HL-60 (cell line): ENCODE data around the gene MED13L.

Source experiments
- DNase-seq, 2 experiments: peaks; one replicate each; pipeline ENCODE4 v3.0.0-alpha.2; 2010 to 2020; ENCODE audit warnings: low read depth in 1 of 2, low spot score in 1 of 2
- H3K27ac ChIP-seq: fragments of 250-450 bp; sonication (Bioruptor Pico); replicated peaks from 2 replicates; pipeline ENCODE4 v1.5.1; 2020; ENCODE audit warnings: mild to moderate bottlenecking, moderate library complexity
- H3K27me3 ChIP-seq: fragments of 250-450 bp; sonication (Bioruptor Pico); 2 replicates; pipeline ENCODE4 v1.5.1; 2021; ENCODE audit warnings: mild to moderate bottlenecking, moderate library complexity; ENCODE audit not compliant: insufficient read depth, poor library complexity, severe bottlenecking
- H3K4me3 ChIP-seq: replicated peaks from 2 replicates; pipeline ENCODE4 v1.5.1; 2011; ENCODE audit warnings: mild to moderate bottlenecking, control low read depth, low read length; ENCODE audit not compliant: insufficient read depth
- CTCF ChIP-seq: IDR thresholded peaks from one replicate; pipeline ENCODE4 v1.5.1; 2011; ENCODE audit warnings: low read length, control low read depth, inconsistent platforms; ENCODE audit not compliant: insufficient read depth
- GABPA ChIP-seq: IDR thresholded peaks from 2 replicates; pipeline ENCODE4 v1.6.1; 2012; ENCODE audit warnings: low read depth
- POLR2AphosphoS5 ChIP-seq: IDR thresholded peaks from 2 replicates; pipeline ENCODE4 v1.6.1; 2012; ENCODE audit warnings: low read depth
- REST ChIP-seq: IDR thresholded peaks from 2 replicates; pipeline ENCODE4 v1.6.1; 2012; ENCODE audit warnings: low read depth; ENCODE audit not compliant: insufficient replicate concordance
- SPI1 ChIP-seq: IDR thresholded peaks from 2 replicates; pipeline ENCODE4 v1.6.1; 2012; ENCODE audit warnings: low read depth, mild to moderate bottlenecking, borderline replicate concordance

MED13L gene

GRCh38 chr12:116264525-116265070 is 12.9 kb downstream of the MED13L start:
- Histone ChIP-seq H3K4me3 (no peak overlapping the region), H3K27ac (no peak overlapping the region), H3K27me3 (no peaks in the 10 kb centered on the region)
- TF ChIP-seq POLR2AphosphoS5: no peak
- TF ChIP-seq CTCF: no peak
- TF ChIP-seq REST: no peak
- no peak for TF ChIP-seq SPI1
- TF ChIP-seq GABPA: no peak
- DNase-seq: no peak

GRCh38 chr12:116263844-116264243 is 13.6 kb downstream of the MED13L start:
- DNase-seq: no peak
- Histone ChIP-seq H3K27me3 (no peaks in the 10 kb centered on the region), H3K4me3 (no peak overlapping the region), H3K27ac (no peak overlapping the region)
- TF ChIP-seq POLR2AphosphoS5 (no peak), SPI1 (no peak), GABPA (no peak), CTCF (no peak), REST (no peak)

- H3K27ac ChIP-seq: no peak overlapping the region
Measured at GRCh38 chr12:116263431-116263830, 14.1 kb downstream of the MED13L start.

More at GRCh38 chr12:116263431-116263830, 14.1 kb downstream of the MED13L start:
- TF ChIP-seq POLR2AphosphoS5 (no peak), SPI1 (no peak), REST (no peak), CTCF (no peak), GABPA (no peak)
- DNase-seq: no peak
- H3K4me3 ChIP-seq: no peak overlapping the region
- H3K27me3 ChIP-seq: no peaks in the 10 kb centered on the region
